ENCODE data around the gene SMC5. TPM values are rescaled to one million over a fixed set of nuclear protein-coding genes. Genes with fewer than 3 reads are reported as not detected.

Gene SMC5
- total RNA-seq, 1 donor from 2014 or later, result 49.3 TPM

GRCh38 chr9:70367305-70367930, 108.6 kb downstream of the SMC5 start:
- TF ChIP-seq CTCF (IDR thresholded peaks at IDR 0.05), result no peak
- no peak overlapping the region for H3K27ac Mint-ChIP-seq
- H3K27me3 Mint-ChIP-seq, result no peaks in the 10 kb centered on the region
- no peaks in the 10 kb centered on the region for H3K9me3 Mint-ChIP-seq
- intact Hi-C loops (cut with micrococcal nuclease), result no loop called here
- POLR2A ChIA-PET, result no interaction called here
- ATAC-seq (ENCODE audit: low read depth), result no peak
- no peaks in the 10 kb centered on the region for H3K36me3 Mint-ChIP-seq (ENCODE audit: low read depth)
- H3K4me3 Mint-ChIP-seq, result no peak overlapping the region
- no peak for DNase-seq
- no peaks in the 10 kb centered on the region for H3K4me1 Mint-ChIP-seq
- CTCF ChIA-PET, result no interaction called here

GRCh38 chr9:70374962-70375618, 116.3 kb downstream of the SMC5 start:
- no peak overlapping the region for H3K27ac Mint-ChIP-seq
- intact Hi-C loops (cut with micrococcal nuclease), result no loop called here
- H3K36me3 Mint-ChIP-seq (ENCODE audit: low read depth), result no peaks in the 10 kb centered on the region
- H3K4me1 Mint-ChIP-seq, result no peaks in the 10 kb centered on the region
- H3K4me3 Mint-ChIP-seq, result no peak overlapping the region
- DNase-seq, result no peak
- ChIA-PET CTCF (no interaction called here), POLR2A (no interaction called here)
- H3K27me3 Mint-ChIP-seq, result no peaks in the 10 kb centered on the region
- ATAC-seq (ENCODE audit: low read depth), result no peak
- no peak for TF ChIP-seq CTCF (IDR thresholded peaks at IDR 0.05)
- H3K9me3 Mint-ChIP-seq, result no peaks in the 10 kb centered on the region

- no peak overlapping the region for H3K4me3 Mint-ChIP-seq
- POLR2A ChIA-PET, result no interaction called here
- CTCF ChIA-PET, result no interaction called here
- TF ChIP-seq CTCF (IDR thresholded peaks at IDR 0.05), result no peak
- H3K27me3 Mint-ChIP-seq, result no peaks in the 10 kb centered on the region
- H3K4me1 Mint-ChIP-seq, result no peaks in the 10 kb centered on the region
- no peak overlapping the region for H3K27ac Mint-ChIP-seq
- no peaks in the 10 kb centered on the region for H3K9me3 Mint-ChIP-seq
- DNase-seq, result no peak
- no peak for ATAC-seq (ENCODE audit: low read depth)
- intact Hi-C loops (cut with micrococcal nuclease), result no loop called here
- H3K36me3 Mint-ChIP-seq (ENCODE audit: low read depth), result peaks cover 23% of the 10 kb centered on the region
These were observed 123.4 kb downstream of the SMC5 start for GRCh38 chr9:70382046-70382708.

DNA sequence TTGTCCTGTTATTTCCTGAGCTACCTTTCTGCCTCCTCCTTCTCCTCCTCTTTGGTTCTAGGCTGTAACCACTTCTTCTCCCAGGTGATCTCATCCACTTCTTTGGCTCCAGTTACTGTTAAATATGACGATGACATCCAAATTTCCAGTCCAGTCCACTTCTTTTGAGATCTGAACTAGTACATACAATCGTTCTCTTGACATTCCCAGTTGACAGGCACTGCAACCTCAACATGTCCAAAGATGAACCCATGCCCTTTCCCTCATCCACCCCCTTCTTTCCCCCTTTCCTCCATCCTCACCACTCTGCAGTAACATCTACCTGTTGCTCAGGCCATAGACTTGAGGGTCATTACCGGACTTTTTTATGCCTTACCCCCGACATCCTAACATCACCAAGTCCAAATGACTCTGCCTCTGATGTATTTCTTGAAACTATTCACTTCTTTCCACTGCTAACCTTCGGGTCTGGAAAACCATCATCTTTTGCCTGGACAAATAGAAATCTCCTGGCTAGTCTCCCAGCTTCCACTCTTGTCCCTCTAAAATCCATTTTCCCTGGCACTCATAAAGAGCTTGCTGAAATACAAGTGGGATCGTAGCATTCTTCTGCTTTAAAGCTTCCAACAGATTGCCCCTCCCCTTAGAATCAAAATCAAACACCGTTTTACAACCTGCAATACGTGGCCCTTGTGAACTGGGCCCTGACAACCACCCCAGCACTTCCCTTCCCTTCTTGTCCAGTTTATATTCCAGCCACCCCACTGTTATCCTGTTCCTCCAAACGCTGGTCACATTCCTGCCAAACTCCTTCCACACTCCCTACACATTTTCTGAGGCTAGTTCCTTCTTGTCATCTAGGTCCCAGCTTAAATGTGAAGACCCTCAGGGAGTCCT, 124.2 kb downstream of the SMC5 start:
- H3K36me3 Mint-ChIP-seq (ENCODE audit: low read depth), result peaks cover 30% of the 10 kb centered on the region
- TF ChIP-seq CTCF (IDR thresholded peaks at IDR 0.05), result no peak
- ATAC-seq (ENCODE audit: low read depth) (no peak), DNase-seq (no peak)
- no peak overlapping the region for H3K27ac Mint-ChIP-seq
- ChIA-PET CTCF (no interaction called here), POLR2A (no interaction called here)
- intact Hi-C loops (cut with micrococcal nuclease), result no loop called here
- no peaks in the 10 kb centered on the region for H3K4me1 Mint-ChIP-seq
- no peaks in the 10 kb centered on the region for H3K9me3 Mint-ChIP-seq
- H3K27me3 Mint-ChIP-seq, result no peaks in the 10 kb centered on the region
- no peak overlapping the region for H3K4me3 Mint-ChIP-seq

GRCh38 chr9:70385426-70385825, 126.6 kb downstream of the SMC5 start:
- TF ChIP-seq CTCF (IDR thresholded peaks at IDR 0.05), result no peak
- ATAC-seq (ENCODE audit: low read depth), result no peak
- Mint-ChIP-seq H3K4me3 (no peak overlapping the region), H3K4me1 (peaks cover 9% of the 10 kb centered on the region), H3K9me3 (no peaks in the 10 kb centered on the region), H3K27me3 (no peaks in the 10 kb centered on the region), H3K36me3 (ENCODE audit: low read depth) (peaks cover 34% of the 10 kb centered on the region), H3K27ac (no peak overlapping the region)
- no peak for DNase-seq
- intact Hi-C loops (cut with micrococcal nuclease), result no loop called here
- POLR2A ChIA-PET, result no interaction called here
- CTCF ChIA-PET, result no interaction called here

Data from activated B cell treated with CpG ODN at 0.5 μM for 24 hours (primary cell).